A549 (cell line): ENCODE results near the gene ROR2.

ENCODE experiments used
- CEBPB ChIP-seq, 2 experiments: fragments of >200 bp in 1 of 2; sonication (Bioruptor Twin) in 1 of 2; formaldehyde crosslinking in 1 of 2; IDR thresholded peaks; 2 replicates each; pipeline ENCODE4 v1.6.1; 2012 to 2016
- CHD4 ChIP-seq: fragments of 200-600 bp; sonication (generic); IDR thresholded peaks from 2 replicates; pipeline ENCODE4 v1.6.1; 2016; ENCODE audit warnings: antibody characterized with exemption, mild to moderate bottlenecking, borderline replicate concordance
- CTCF ChIP-seq: fragments of >200 bp; sonication (Bioruptor Twin); formaldehyde crosslinking; IDR thresholded peaks from 3 replicates; pipeline ENCODE4 v1.5.1; 2016
- EP300 ChIP-seq, 2 experiments: fragments of >200 bp; sonication (Bioruptor Twin); formaldehyde crosslinking; IDR thresholded peaks; 2 replicates in 1 of 2; 3 replicates in 1 of 2; pipeline ENCODE4 v1.6.1; 2016 to 2017
- JUNB ChIP-seq: fragments of >200 bp; sonication (Bioruptor Twin); formaldehyde crosslinking; IDR thresholded peaks from 2 replicates; pipeline ENCODE4 v1.6.1; 2016
- KDM1A ChIP-seq: fragments of 200-600 bp; sonication (generic); IDR thresholded peaks from 2 replicates; pipeline ENCODE4 v1.6.1; 2016; ENCODE audit warnings: low read depth, mild to moderate bottlenecking
- MAX ChIP-seq: IDR thresholded peaks from 2 replicates; pipeline ENCODE4 v1.6.1; 2012
- MYC ChIP-seq: IDR thresholded peaks from 2 replicates; pipeline ENCODE4 v1.6.1; 2012; ENCODE audit warnings: mild to moderate bottlenecking, inconsistent platforms, low read length, improper control_type of control experiment, borderline replicate concordance
- NFE2L2 ChIP-seq: fragments of 150-350 bp; conservative IDR thresholded peaks from 2 replicates; pipeline ENCODE4 v1.6.1; 2014; ENCODE audit warnings: low read length
- PHF8 ChIP-seq: fragments of 200-600 bp; sonication (generic); IDR thresholded peaks from 2 replicates; pipeline ENCODE4 v1.6.1; 2016; ENCODE audit warnings: low read depth, mild to moderate bottlenecking, antibody characterized with exemption, moderate library complexity, borderline replicate concordance
- POLR2A ChIP-seq: IDR thresholded peaks from 2 replicates; pipeline ENCODE4 v1.6.1; 2012; ENCODE audit warnings: mild to moderate bottlenecking, low read length
- POLR2AphosphoS2 ChIP-seq: conservative IDR thresholded peaks from 2 replicates; pipeline ENCODE4 v1.6.1; 2012; ENCODE audit warnings: low read length, improper control_type of control experiment, inconsistent platforms
- RFX5 ChIP-seq: fragments of 450-650 bp; IDR thresholded peaks from 2 replicates; pipeline ENCODE4 v1.7.1; 2014; ENCODE audit warnings: antibody characterized with exemption, mild to moderate bottlenecking, moderate library complexity
- RNF2 ChIP-seq: fragments of 200-600 bp; sonication (generic); IDR thresholded peaks from 2 replicates; pipeline ENCODE4 v1.6.1; 2016; ENCODE audit warnings: low read depth, mild to moderate bottlenecking, antibody characterized with exemption, moderate library complexity, borderline replicate concordance

- TF ChIP-seq NFE2L2: no peak
- no peak for TF ChIP-seq CTCF
- TF ChIP-seq EP300 (IDR thresholded peaks at IDR 0.05): no peak
- no peak for TF ChIP-seq CHD4
- no peak for TF ChIP-seq RFX5
- TF ChIP-seq KDM1A: no peak
- TF ChIP-seq POLR2AphosphoS2: no peak
- TF ChIP-seq MYC: no peak
- no peak for TF ChIP-seq RNF2
- no peak for TF ChIP-seq JUNB
- no peak for TF ChIP-seq PHF8
- TF ChIP-seq POLR2A: no peak
- TF ChIP-seq MAX: no peak
- no peak for TF ChIP-seq CEBPB (IDR thresholded peaks at IDR 0.05)
Measured at GRCh38 chr9:91885746-91886413, 64.1 kb downstream of the ROR2 start.
